Lower lobe of right lung (tissue), 2 donors: Measurements from ENCODE around the gene DLGAP1. TPM values are rescaled to one million over a fixed set of nuclear protein-coding genes. Genes with fewer than 3 reads are reported as not detected.

Experiments
- ATAC-seq, 2 donors: fragments of 200-7000 bp; cut with Tn5 transposase; one replicate each; pipeline ENCODE4 v1.9.1; 2020 to 2022; ENCODE audit warnings: mild to moderate bottlenecking in 2 of 2, moderate library complexity in 2 of 2
- DNase-seq: peaks from one replicate; pipeline ENCODE4 v3.0.0-alpha.2; 2020
- H3K27ac ChIP-seq: fragments of 200-600 bp; one replicate; pipeline ENCODE4 v1.8.0; 2022
- H3K27me3 ChIP-seq: fragments of 200-600 bp; one replicate; pipeline ENCODE4 v1.8.0; 2022; ENCODE audit warnings: low read depth
- H3K36me3 ChIP-seq: fragments of 200-600 bp; one replicate; pipeline ENCODE4 v1.8.0; 2022; ENCODE audit warnings: mild to moderate bottlenecking
- H3K4me1 ChIP-seq: fragments of 200-600 bp; one replicate; pipeline ENCODE4 v1.8.0; 2022
- H3K4me3 ChIP-seq: fragments of 200-600 bp; one replicate; pipeline ENCODE4 v1.8.0; 2022; ENCODE audit warnings: mild to moderate bottlenecking
- H3K9me3 ChIP-seq: fragments of 200-600 bp; one replicate; pipeline ENCODE4 v1.8.0; 2022
- CTCF ChIP-seq: fragments of 200-600 bp; IDR thresholded peaks from one replicate; pipeline ENCODE4 v1.8.0; 2022; ENCODE audit warnings: antibody characterized with exemption, mild to moderate bottlenecking
- intact Hi-C: fragments of 100-400 bp; cut with DNase I; formaldehyde crosslinking; loops from one replicate; pipeline ENCODE4 v1.11.0; 2022
- total RNA-seq: library from RNA; stranded (reverse); fragmentation: NEBNext Ultra II Directional; extraction: Animal tissue kit (Norgen Biotek cat#: 25700); gene quantifications from one replicate; pipeline ENCODE4 v1.2.1, GENCODE V29; 2021
- donor health status: DM: no; HTN: yes; CAD: no; lungs with severe emphysema.

DLGAP1 gene
- total RNA-seq, 1 donor from 2014 or later, result 3.8 TPM

DNA sequence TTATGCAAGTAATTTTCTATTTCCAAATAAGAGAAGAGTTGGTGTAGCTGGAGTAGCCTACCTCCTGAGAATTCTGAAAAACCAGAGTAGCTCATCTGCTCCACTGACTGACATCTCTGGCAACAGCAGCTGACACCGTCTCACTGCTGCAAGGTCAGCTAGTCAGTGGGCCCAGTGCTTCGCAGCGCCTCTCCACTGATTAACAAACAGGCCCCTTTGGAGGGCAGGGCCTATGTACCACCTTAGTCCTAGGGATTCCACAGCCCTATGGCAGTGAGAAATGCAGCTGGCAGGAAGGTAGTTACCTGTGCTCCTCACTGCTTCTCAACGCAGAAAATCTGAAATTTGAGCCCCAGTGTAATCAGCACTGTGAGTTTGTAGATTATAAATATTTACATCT, 97.5 kb downstream of the DLGAP1 start:
- Histone ChIP-seq H3K4me1 (no peaks in the 10 kb centered on the region), H3K4me3 (no peak overlapping the region), H3K36me3 (no peaks in the 10 kb centered on the region), H3K27me3 (no peaks in the 10 kb centered on the region), H3K9me3 (no peaks in the 10 kb centered on the region), H3K27ac (no peak overlapping the region)
- no peak for TF ChIP-seq CTCF
- no peak for DNase-seq
- intact Hi-C loops, result no loop called here
- no peak for ATAC-seq

GRCh38 chr18:4356929-4357328, 98.2 kb downstream of the DLGAP1 start:
- no peak for TF ChIP-seq CTCF
- intact Hi-C loops, result no loop called here
- Histone ChIP-seq H3K27ac (no peak overlapping the region), H3K4me1 (no peaks in the 10 kb centered on the region), H3K9me3 (no peaks in the 10 kb centered on the region), H3K36me3 (no peaks in the 10 kb centered on the region), H3K4me3 (no peak overlapping the region), H3K27me3 (no peaks in the 10 kb centered on the region)
- ATAC-seq (no peak), DNase-seq (no peak)

DNA sequence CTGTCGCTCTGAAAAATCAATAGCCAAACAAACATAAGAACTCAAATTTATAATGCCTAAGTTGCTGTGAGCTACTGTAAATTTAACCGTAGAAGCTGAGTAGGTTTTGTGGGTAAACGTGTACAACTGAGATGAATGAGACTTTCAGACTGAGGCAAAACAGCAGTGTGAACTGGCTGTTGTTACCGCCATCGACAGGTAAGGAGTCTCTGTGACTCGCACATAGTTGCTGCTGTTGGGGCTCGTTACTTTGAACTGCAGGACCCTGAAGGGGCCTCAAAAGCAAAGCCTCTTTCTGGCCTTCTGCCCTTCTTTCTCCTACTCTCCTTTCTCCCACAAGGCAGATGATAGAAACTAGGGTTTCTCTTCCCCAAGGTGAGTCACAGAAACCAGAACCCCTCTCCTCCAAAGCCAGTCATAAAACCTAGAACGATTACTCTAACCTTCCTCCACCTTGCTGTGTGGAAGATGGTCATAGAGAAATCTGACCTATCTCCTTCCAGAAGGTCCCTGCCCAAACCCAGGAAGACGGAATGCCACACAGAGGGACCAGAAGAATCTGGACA, 101.2 kb downstream of the DLGAP1 start:
- DNase-seq (no peak), ATAC-seq (no peak)
- Histone ChIP-seq H3K9me3 (no peaks in the 10 kb centered on the region), H3K4me1 (no peaks in the 10 kb centered on the region), H3K27me3 (no peaks in the 10 kb centered on the region), H3K27ac (no peak overlapping the region), H3K4me3 (no peak overlapping the region), H3K36me3 (no peaks in the 10 kb centered on the region)
- intact Hi-C loops, result no loop called here
- TF ChIP-seq CTCF, result no peak

- no peak overlapping the region for H3K4me3 ChIP-seq
Observed at GRCh38 chr18:4352746-4353551, 102.2 kb downstream of the DLGAP1 start.

GRCh38 chr18:4351005-4351404, 104.1 kb downstream of the DLGAP1 start:
- Histone ChIP-seq H3K4me1 (no peaks in the 10 kb centered on the region), H3K27ac (no peak overlapping the region), H3K4me3 (no peak overlapping the region), H3K9me3 (no peaks in the 10 kb centered on the region), H3K36me3 (no peaks in the 10 kb centered on the region), H3K27me3 (no peaks in the 10 kb centered on the region)
- TF ChIP-seq CTCF, result no peak
- intact Hi-C loops, result no loop called here
- ATAC-seq (no peak), DNase-seq (no peak)

More at GRCh38 chr18:4352746-4353551, 102.2 kb downstream of the DLGAP1 start:
- intact Hi-C loops, result no loop called here
- Histone ChIP-seq H3K27me3 (no peaks in the 10 kb centered on the region), H3K36me3 (no peaks in the 10 kb centered on the region), H3K27ac (no peak overlapping the region), H3K9me3 (no peaks in the 10 kb centered on the region), H3K4me1 (no peaks in the 10 kb centered on the region)
- TF ChIP-seq CTCF, result no peak
- DNase-seq (no peak), ATAC-seq (no peak)
